Choroid plexus epithelial cell (primary cell): ENCODE data around the gene TSPAN32.
A peak's percentile ranks its signal among the peaks of the same experiment; 100 is the strongest.

ENCODE experiments used
- DNase-seq: peaks from one replicate; pipeline ENCODE4 v3.0.0-alpha.2; 2010; ENCODE audit warnings: low read depth
- H3K4me3 ChIP-seq: 2 replicates; pipeline ENCODE4 v1.5.1; 2011; ENCODE audit warnings: low read depth, mild to moderate bottlenecking, control low read depth, low read length, moderate library complexity
- CTCF ChIP-seq: conservative IDR thresholded peaks from 2 replicates; pipeline ENCODE4 v1.5.1; 2011; ENCODE audit warnings: low read depth, mild to moderate bottlenecking, control low read depth, inconsistent platforms, low read length, moderate library complexity

Gene TSPAN32

GRCh38 chr11:2301631-2302305 is at the start of gene TSPAN32, which contains the start of gene C11orf21:
TSS of gene TSPAN32 (plus strand) at chr11:2302013. CDS start at chr11:2302150, 137 bp downstream.
TSS of gene C11orf21 (minus strand) at chr11:2301918. CDS start at chr11:2301808, 110 bp downstream.
- TF ChIP-seq CTCF = no peak
- H3K4me3 ChIP-seq = no peak within 1 kb of the TSS
- DNase-seq = peak; percentile 60

GRCh38 chr11:2252018-2252417 is 49.8 kb upstream of the TSPAN32 start:
- H3K4me3 ChIP-seq = no peak overlapping the region
- DNase-seq = no peak
- no peak for TF ChIP-seq CTCF

- H3K4me3 ChIP-seq = no peak overlapping the region
Measured at GRCh38 chr11:2256293-2256913, 45.4 kb upstream of the TSPAN32 start.

GRCh38 chr11:2256951-2257700 is 44.7 kb upstream of the TSPAN32 start:
- no peak overlapping the region for H3K4me3 ChIP-seq
- DNase-seq = no peak
- no peak for TF ChIP-seq CTCF

More at GRCh38 chr11:2256293-2256913, 45.4 kb upstream of the TSPAN32 start:
- TF ChIP-seq CTCF = no peak
- DNase-seq = no peak

GRCh38 chr11:2258501-2259465 is 43.0 kb upstream of the TSPAN32 start:
- H3K4me3 ChIP-seq = no peak overlapping the region
- no peak for TF ChIP-seq CTCF
- DNase-seq = no peak

- TF ChIP-seq CTCF = no peak
- H3K4me3 ChIP-seq = no peak overlapping the region
- no peak for DNase-seq
Measured at GRCh38 chr11:2259466-2259830, 42.4 kb upstream of the TSPAN32 start.
